ENCODE results near the gene OSBP.
"Not testable (repeated sequence)": the region's sequence is repeated elsewhere in the genome, so short reads cannot be mapped to it uniquely, and the experiment has no call there.

OSBP gene

GRCh38 chr11:59553323-59553722 is 62.3 kb downstream of the OSBP start:
- DNase-seq (ENCODE audit: low read depth in 3 of 3): no peak

- no peak for DNase-seq (ENCODE audit: low read depth in 3 of 3)
Measured at GRCh38 chr11:59552844-59553243, 62.7 kb downstream of the OSBP start.

GRCh38 chr11:59551659-59552521 is 63.7 kb downstream of the OSBP start:
- DNase-seq (ENCODE audit: low read depth in 3 of 3): no peak

GRCh38 chr11:59550842-59551658 is 64.5 kb downstream of the OSBP start:
- DNase-seq (ENCODE audit: low read depth in 3 of 3): peak; percentile 68 to 72 (median 69)

GRCh38 chr11:59550368-59550841 is 65.2 kb downstream of the OSBP start:
- DNase-seq (ENCODE audit: low read depth in 3 of 3): peak; percentile 77 to 82 (median 80)

GRCh38 chr11:59548309-59548656 is 67.3 kb downstream of the OSBP start:
- no peak for DNase-seq (ENCODE audit: low read depth in 3 of 3)

- not testable (repeated sequence) for DNase-seq (ENCODE audit: low read depth in 3 of 3)
Measured at GRCh38 chr11:59547605-59548308, 67.8 kb downstream of the OSBP start.

GRCh38 chr11:59545179-59546020 is 70.2 kb downstream of the OSBP start:
- no peak for DNase-seq (ENCODE audit: low read depth in 3 of 3)

- DNase-seq (ENCODE audit: low read depth in 3 of 3): no peak
Measured at GRCh38 chr11:59544869-59545178, 70.8 kb downstream of the OSBP start.

GRCh38 chr11:59543713-59544112 is 71.9 kb downstream of the OSBP start:
- not testable (repeated sequence) for DNase-seq (ENCODE audit: low read depth in 3 of 3)

GRCh38 chr11:59542142-59542810 is 73.3 kb downstream of the OSBP start:
- no peak for DNase-seq (ENCODE audit: low read depth in 3 of 3)

GRCh38 chr11:59534676-59535075 is 80.9 kb downstream of the OSBP start:
- DNase-seq (ENCODE audit: low read depth in 3 of 3): no peak

- no peak for DNase-seq (ENCODE audit: low read depth in 3 of 3)
Measured at GRCh38 chr11:59532620-59533019, 83.0 kb downstream of the OSBP start.

GRCh38 chr11:59528711-59529110 is 86.9 kb downstream of the OSBP start:
- DNase-seq (ENCODE audit: low read depth in 3 of 3): no peak

Measured in stimulated activated CD4-positive, alpha-beta T cell treated with anti-CD3 and anti-CD28 coated beads, TNF-alpha, amount 100 ng/mL, for 4 hours (primary cell).